H9 (cell line): ENCODE measurements around the gene HORMAD2. TPM values are rescaled to one million over a fixed set of nuclear protein-coding genes. Genes with fewer than 3 reads are reported as not detected.

Experiments used
- DNase-seq: peaks from one replicate; pipeline ENCODE4 v3.0.0-alpha.2; 2017
- H2AFZ ChIP-seq: one replicate; pipeline ENCODE4 v1.6.1; 2013; ENCODE audit warnings: mild to moderate bottlenecking, low read length, control low read depth, moderate library complexity
- H2AK5ac ChIP-seq: 2 replicates; pipeline ENCODE4 v1.6.1; 2013; ENCODE audit warnings: low read length, control low read depth, mixed read lengths; ENCODE audit not compliant: insufficient read length
- H2BK120ac ChIP-seq: one replicate; pipeline ENCODE4 v1.6.1; 2013; ENCODE audit warnings: low read depth, mild to moderate bottlenecking, low read length, control low read depth, inconsistent platforms; ENCODE audit not compliant: poor library complexity, severe bottlenecking
- H2BK12ac ChIP-seq: 2 replicates; pipeline ENCODE4 v1.6.1; 2013; ENCODE audit warnings: low read length, control low read depth, mixed read lengths, low read depth; ENCODE audit not compliant: insufficient read length
- H2BK15ac ChIP-seq: 2 replicates; pipeline ENCODE4 v1.6.1; 2013; ENCODE audit warnings: low read depth, low read length, control low read depth
- H2BK20ac ChIP-seq: one replicate; pipeline ENCODE4 v1.6.1; 2013; ENCODE audit warnings: low read depth, mild to moderate bottlenecking, low read length, control low read depth, inconsistent platforms; ENCODE audit not compliant: poor library complexity, severe bottlenecking
- H2BK5ac ChIP-seq: 2 replicates; pipeline ENCODE4 v1.6.1; 2013; ENCODE audit warnings: low read length, control low read depth, mixed read lengths; ENCODE audit not compliant: insufficient read length
- H3K14ac ChIP-seq: 2 replicates; pipeline ENCODE4 v1.6.1; 2013; ENCODE audit warnings: low read length, control low read depth; ENCODE audit not compliant: insufficient read depth
- H3K18ac ChIP-seq: 2 replicates; pipeline ENCODE4 v1.6.1; 2013; ENCODE audit warnings: low read depth, mild to moderate bottlenecking, mixed read lengths, low read length, control low read depth; ENCODE audit not compliant: insufficient read length
- H3K23ac ChIP-seq: 2 replicates; pipeline ENCODE4 v1.6.1; 2013; ENCODE audit warnings: low read length, control low read depth, mixed read lengths, low read depth; ENCODE audit not compliant: insufficient read length
- H3K23me2 ChIP-seq: 2 replicates; pipeline ENCODE4 v1.6.1; 2013; ENCODE audit warnings: low read depth, mild to moderate bottlenecking, mixed read lengths, low read length, control low read depth; ENCODE audit not compliant: insufficient read length, poor library complexity, severe bottlenecking
- H3K27ac ChIP-seq: 2 replicates; pipeline ENCODE4 v1.5.1; 2013; ENCODE audit warnings: low read length, control low read depth, mixed read lengths, low read depth; ENCODE audit not compliant: insufficient read length
- H3K27me3 ChIP-seq: 2 replicates; pipeline ENCODE4 v1.6.1; 2013; ENCODE audit warnings: low read length, control low read depth, inconsistent platforms; ENCODE audit not compliant: insufficient read depth
- H3K4ac ChIP-seq: 2 replicates; pipeline ENCODE4 v1.6.1; 2013; ENCODE audit warnings: low read depth, mild to moderate bottlenecking, control low read depth, inconsistent platforms, low read length, moderate library complexity
- H3K4me1 ChIP-seq: 2 replicates; pipeline ENCODE4 v1.6.1; 2013; ENCODE audit warnings: low read length, control low read depth, inconsistent platforms; ENCODE audit not compliant: insufficient read depth
- H3K4me2 ChIP-seq: 2 replicates; pipeline ENCODE4 v1.6.1; 2013; ENCODE audit warnings: low read length, control low read depth, mixed read lengths; ENCODE audit not compliant: insufficient read length, insufficient read depth
- H3K56ac ChIP-seq: 2 replicates; pipeline ENCODE4 v1.6.1; 2013; ENCODE audit warnings: low read depth, mild to moderate bottlenecking, mixed read lengths, low read length, control low read depth; ENCODE audit not compliant: insufficient read length
- H3K79me1 ChIP-seq: 2 replicates; pipeline ENCODE4 v1.6.1; 2013; ENCODE audit warnings: low read depth, mild to moderate bottlenecking, moderate library complexity, low read length, control low read depth, inconsistent platforms; ENCODE audit not compliant: insufficient read depth, poor library complexity, severe bottlenecking
- H3K79me2 ChIP-seq: 2 replicates; pipeline ENCODE4 v1.6.1; 2013; ENCODE audit warnings: low read length, control low read depth, inconsistent platforms; ENCODE audit not compliant: insufficient read depth
- H3K9ac ChIP-seq: 2 replicates; pipeline ENCODE4 v1.6.1; 2013; ENCODE audit warnings: low read length, control low read depth, mixed read lengths; ENCODE audit not compliant: insufficient read length; ENCODE audit errors: extremely low read depth
- H3K9me3 ChIP-seq: one replicate; pipeline ENCODE4 v1.6.1; 2013; ENCODE audit warnings: low read depth, low read length, inconsistent platforms; ENCODE audit not compliant: control insufficient read depth
- H3T11ph ChIP-seq: one replicate; pipeline ENCODE4 v1.6.1; 2013; ENCODE audit warnings: mild to moderate bottlenecking, low read length, control low read depth, inconsistent platforms
- H4K20me1 ChIP-seq: one replicate; pipeline ENCODE4 v1.6.1; 2013; ENCODE audit not compliant: control insufficient read depth, insufficient read length, insufficient read depth
- H4K5ac ChIP-seq: 2 replicates; pipeline ENCODE4 v1.6.1; 2013; ENCODE audit warnings: low read depth, mild to moderate bottlenecking, mixed read lengths, low read length, control low read depth; ENCODE audit not compliant: insufficient read length
- H4K8ac ChIP-seq: replicated peaks from 2 replicates; pipeline ENCODE4 v1.6.1; 2013; ENCODE audit warnings: low read length, control low read depth, mixed read lengths, low read depth; ENCODE audit not compliant: insufficient read length
- H4K91ac ChIP-seq: 2 replicates; pipeline ENCODE4 v1.6.1; 2013; ENCODE audit warnings: low read depth, mild to moderate bottlenecking, moderate library complexity, mixed read lengths, low read length, control low read depth; ENCODE audit not compliant: insufficient read length
- H3K27ac Mint-ChIP-seq, 3 experiments: 2 replicates in 2 of 3; 3 replicates in 1 of 3; pipeline ENCODE4 v1.8.0; 2020 to 2021; ENCODE audit warnings: mixed read lengths in 3 of 3, mild to moderate bottlenecking in 1 of 3, moderate library complexity in 1 of 3
- H3K27me3 Mint-ChIP-seq: 2 replicates; pipeline ENCODE4 v1.8.0; 2021; ENCODE audit warnings: low read depth, mild to moderate bottlenecking, moderate library complexity, mixed read lengths
- H3K36me3 Mint-ChIP-seq, 3 experiments: 2 replicates in 2 of 3; 3 replicates in 1 of 3; pipeline ENCODE4 v1.8.0; 2020 to 2021; ENCODE audit warnings: low read depth in 3 of 3, mixed read lengths in 3 of 3; ENCODE audit not compliant: insufficient read depth in 1 of 3
- H3K4me1 Mint-ChIP-seq, 2 experiments: 2 replicates each; pipeline ENCODE4 v1.8.0; 2020; ENCODE audit warnings: mixed read lengths in 2 of 2
- H3K4me3 Mint-ChIP-seq, 2 experiments: 2 replicates in 1 of 2; 3 replicates in 1 of 2; pipeline ENCODE4 v1.8.0; 2020 to 2021; ENCODE audit warnings: mild to moderate bottlenecking in 2 of 2, mixed read lengths in 2 of 2, moderate library complexity in 1 of 2
- H3K9me3 Mint-ChIP-seq, 2 experiments: 2 replicates in 1 of 2; 3 replicates in 1 of 2; pipeline ENCODE4 v1.8.0; 2020; ENCODE audit warnings: mild to moderate bottlenecking in 2 of 2, mixed read lengths in 2 of 2, moderate library complexity in 1 of 2
- WGBS: extraction: QIAGEN DNeasy Blood & Tissue Kit; methylation state at CpG from one replicate; pipeline ENCODE4 v1.1.7; 2013; ENCODE audit warnings: missing lambda C conversion rate, low lambda C conversion rate, mixed read lengths; ENCODE audit not compliant: insufficient read length; ENCODE audit errors: extremely low coverage; 5-methylcytosine and 5-hydroxymethylcytosine counted together
- total RNA-seq: library from RNA; stranded (reverse); gene quantifications from 2 replicates; pipeline ENCODE4 v1.2.1, GENCODE V29; 2021
- TF ChIP-seq, protein P1 (sequence below): fragments of 200-600 bp; sonication (generic); conservative IDR thresholded peaks from 3 replicates; pipeline ENCODE4 v1.8.0; 2021; ENCODE audit warnings: antibody characterized with exemption, mild to moderate bottlenecking

Gene HORMAD2
- total RNA-seq, 1 experiment from 2014 or later: not detected

DNA sequence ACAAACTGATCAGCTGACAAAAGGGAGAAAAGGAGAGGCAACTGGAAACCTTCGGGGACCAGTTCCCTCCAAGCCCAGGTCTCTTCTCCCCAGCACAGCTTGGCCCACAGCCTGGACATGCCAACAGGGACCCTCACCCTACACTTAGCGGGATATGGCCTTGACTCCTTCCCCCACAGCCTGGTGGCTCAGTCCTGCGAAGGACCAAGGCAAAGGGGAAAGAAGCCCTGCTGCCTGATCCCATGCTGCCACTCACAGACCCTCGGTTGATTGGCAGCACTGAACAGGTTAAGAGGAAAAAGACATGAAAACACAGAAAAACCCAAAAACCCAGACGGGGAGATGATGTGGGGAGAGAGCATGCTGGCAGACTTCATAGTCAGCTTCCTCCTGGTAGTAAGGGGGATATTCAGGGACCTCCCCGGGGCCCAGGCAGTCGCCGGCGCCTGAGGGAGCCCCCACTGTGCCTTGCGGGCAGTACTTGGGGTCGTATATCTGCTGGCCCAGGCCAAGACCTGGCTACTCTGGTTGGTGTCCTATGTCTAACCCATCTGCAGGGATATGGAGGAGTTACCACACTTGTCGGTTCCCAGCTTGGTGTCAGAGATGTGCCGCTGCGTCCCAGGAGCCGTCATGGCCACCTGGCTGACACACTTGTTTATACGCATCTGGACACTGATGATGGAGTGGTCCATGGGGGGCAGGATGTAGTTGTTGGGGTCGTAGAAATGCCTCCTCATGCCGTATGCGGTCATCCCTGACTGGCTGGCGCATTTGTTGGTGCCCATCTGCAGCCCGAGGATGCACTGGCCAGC, 34.2 kb upstream of the HORMAD2 start:
- no peak overlapping the region for H3K4ac ChIP-seq
- no peak overlapping the region for H3T11ph ChIP-seq
- no peaks in the 10 kb centered on the region for H3K79me1 ChIP-seq
- no peaks in the 10 kb centered on the region for H4K20me1 ChIP-seq
- H3K9me3 ChIP-seq: no peaks in the 10 kb centered on the region
- Mint-ChIP-seq H3K27ac (no peak overlapping the region; a peak in 1 of 7 replicates), H3K9me3 (no peaks in the 10 kb centered on the region), H3K36me3 (no peaks in the 10 kb centered on the region), H3K27me3 (no peaks in the 10 kb centered on the region), H3K4me1 (no peaks in the 10 kb centered on the region), H3K4me3 (no peak overlapping the region)
- H3K23me2 ChIP-seq: no peaks in the 10 kb centered on the region
- H2BK20ac ChIP-seq: no peak overlapping the region
- no peak overlapping the region for H2AFZ ChIP-seq
- no CpG with 5 or more reads among the region's 21 CpGs for WGBS
- H3K18ac ChIP-seq: no peak overlapping the region
- no peaks in the 10 kb centered on the region for H3K79me2 ChIP-seq
- H3K9ac ChIP-seq: no peak overlapping the region
- no peak overlapping the region for H3K14ac ChIP-seq
- H3K27me3 ChIP-seq: no peaks in the 10 kb centered on the region
- H2BK12ac ChIP-seq: no peak overlapping the region
- H4K8ac ChIP-seq: no peak overlapping the region
- H4K5ac ChIP-seq: no peak overlapping the region
- no peak overlapping the region for H3K4me2 ChIP-seq
- no peak overlapping the region for H4K91ac ChIP-seq
- no peak overlapping the region for H2BK15ac ChIP-seq
- H2BK5ac ChIP-seq: no peak overlapping the region
- no peak overlapping the region for H2BK120ac ChIP-seq
- no peak overlapping the region for H3K56ac ChIP-seq
- H3K4me1 ChIP-seq: no peaks in the 10 kb centered on the region
- DNase-seq: no peak
- H3K23ac ChIP-seq: no peak overlapping the region
- H3K27ac ChIP-seq: no peak overlapping the region
- no peak overlapping the region for H2AK5ac ChIP-seq
- TF ChIP-seq, protein P1, sequence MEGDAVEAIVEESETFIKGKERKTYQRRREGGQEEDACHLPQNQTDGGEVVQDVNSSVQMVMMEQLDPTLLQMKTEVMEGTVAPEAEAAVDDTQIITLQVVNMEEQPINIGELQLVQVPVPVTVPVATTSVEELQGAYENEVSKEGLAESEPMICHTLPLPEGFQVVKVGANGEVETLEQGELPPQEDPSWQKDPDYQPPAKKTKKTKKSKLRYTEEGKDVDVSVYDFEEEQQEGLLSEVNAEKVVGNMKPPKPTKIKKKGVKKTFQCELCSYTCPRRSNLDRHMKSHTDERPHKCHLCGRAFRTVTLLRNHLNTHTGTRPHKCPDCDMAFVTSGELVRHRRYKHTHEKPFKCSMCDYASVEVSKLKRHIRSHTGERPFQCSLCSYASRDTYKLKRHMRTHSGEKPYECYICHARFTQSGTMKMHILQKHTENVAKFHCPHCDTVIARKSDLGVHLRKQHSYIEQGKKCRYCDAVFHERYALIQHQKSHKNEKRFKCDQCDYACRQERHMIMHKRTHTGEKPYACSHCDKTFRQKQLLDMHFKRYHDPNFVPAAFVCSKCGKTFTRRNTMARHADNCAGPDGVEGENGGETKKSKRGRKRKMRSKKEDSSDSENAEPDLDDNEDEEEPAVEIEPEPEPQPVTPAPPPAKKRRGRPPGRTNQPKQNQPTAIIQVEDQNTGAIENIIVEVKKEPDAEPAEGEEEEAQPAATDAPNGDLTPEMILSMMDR: no peak
